ENCODE results near the gene HMGXB4.

DNA sequence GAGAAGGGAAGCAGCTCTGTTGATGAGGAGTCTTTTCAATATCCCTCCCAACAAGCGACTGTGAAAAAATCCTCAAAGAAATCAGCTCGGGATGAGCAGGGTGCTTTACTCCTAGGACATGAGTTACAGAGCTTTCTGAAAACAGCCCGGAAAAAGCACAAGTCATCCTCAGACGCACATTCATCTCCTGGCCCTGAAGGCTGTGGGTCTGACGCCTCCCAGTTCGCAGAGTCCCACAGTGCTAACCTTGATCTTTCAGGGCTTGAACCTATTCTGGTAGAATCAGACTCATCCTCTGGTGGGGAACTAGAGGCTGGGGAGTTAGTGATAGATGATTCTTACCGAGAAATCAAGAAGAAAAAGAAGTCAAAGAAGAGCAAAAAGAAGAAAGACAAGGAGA lies 7.7 kb downstream of the HMGXB4 start:
- TF ChIP-seq EZH2phosphoT487 (IDR thresholded peaks at IDR 0.05; ENCODE audit: unreplicated experiment) (no peak), EZH2 (IDR thresholded peaks at IDR 0.05; ENCODE audit: low read depth, unreplicated experiment) (no peak)
- TF ChIP-seq, protein P1, sequence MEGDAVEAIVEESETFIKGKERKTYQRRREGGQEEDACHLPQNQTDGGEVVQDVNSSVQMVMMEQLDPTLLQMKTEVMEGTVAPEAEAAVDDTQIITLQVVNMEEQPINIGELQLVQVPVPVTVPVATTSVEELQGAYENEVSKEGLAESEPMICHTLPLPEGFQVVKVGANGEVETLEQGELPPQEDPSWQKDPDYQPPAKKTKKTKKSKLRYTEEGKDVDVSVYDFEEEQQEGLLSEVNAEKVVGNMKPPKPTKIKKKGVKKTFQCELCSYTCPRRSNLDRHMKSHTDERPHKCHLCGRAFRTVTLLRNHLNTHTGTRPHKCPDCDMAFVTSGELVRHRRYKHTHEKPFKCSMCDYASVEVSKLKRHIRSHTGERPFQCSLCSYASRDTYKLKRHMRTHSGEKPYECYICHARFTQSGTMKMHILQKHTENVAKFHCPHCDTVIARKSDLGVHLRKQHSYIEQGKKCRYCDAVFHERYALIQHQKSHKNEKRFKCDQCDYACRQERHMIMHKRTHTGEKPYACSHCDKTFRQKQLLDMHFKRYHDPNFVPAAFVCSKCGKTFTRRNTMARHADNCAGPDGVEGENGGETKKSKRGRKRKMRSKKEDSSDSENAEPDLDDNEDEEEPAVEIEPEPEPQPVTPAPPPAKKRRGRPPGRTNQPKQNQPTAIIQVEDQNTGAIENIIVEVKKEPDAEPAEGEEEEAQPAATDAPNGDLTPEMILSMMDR (conservative IDR thresholded peaks at IDR 0.05; ENCODE audit: low read depth in 2 of 2) = no peak
